ENCODE data around the gene CKAP2L.

DNA sequence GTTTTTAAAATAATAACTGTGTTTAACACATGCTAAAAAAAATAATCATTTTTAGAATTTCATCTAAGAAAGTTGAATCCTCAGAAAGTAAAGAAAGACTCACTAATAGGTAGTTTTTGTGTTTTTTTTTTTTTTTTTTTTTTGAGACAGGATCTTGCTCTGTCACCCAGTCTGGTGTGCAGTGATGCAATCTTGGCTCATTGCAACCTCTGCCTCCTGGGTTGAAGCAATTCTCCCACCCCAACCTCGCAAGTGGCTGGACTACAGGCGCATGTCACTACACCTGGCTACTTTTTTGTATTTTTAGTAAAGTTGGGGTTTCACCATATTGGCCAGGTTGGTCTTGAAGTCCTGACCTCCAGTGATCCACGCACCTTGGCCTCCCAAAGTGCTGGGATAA is 7.1 kb downstream of the CKAP2L start:
- TF ChIP-seq FOXA1 (IDR thresholded peaks at IDR 0.05) (no peak), TARDBP (IDR thresholded peaks at IDR 0.05) (no peak), ELF4 (IDR thresholded peaks at IDR 0.05) (no peak), SP1 (IDR thresholded peaks at IDR 0.05) (no peak), FOXM1 (IDR thresholded peaks at IDR 0.05; ENCODE audit: borderline replicate concordance) (no peak), L3MBTL2 (conservative IDR thresholded peaks at IDR 0.05) (no peak), LEF1 (IDR thresholded peaks at IDR 0.05; ENCODE audit: borderline replicate concordance) (no peak), ZNF384 (IDR thresholded peaks at IDR 0.05) (no peak)
- TF ChIP-seq, protein P1, sequence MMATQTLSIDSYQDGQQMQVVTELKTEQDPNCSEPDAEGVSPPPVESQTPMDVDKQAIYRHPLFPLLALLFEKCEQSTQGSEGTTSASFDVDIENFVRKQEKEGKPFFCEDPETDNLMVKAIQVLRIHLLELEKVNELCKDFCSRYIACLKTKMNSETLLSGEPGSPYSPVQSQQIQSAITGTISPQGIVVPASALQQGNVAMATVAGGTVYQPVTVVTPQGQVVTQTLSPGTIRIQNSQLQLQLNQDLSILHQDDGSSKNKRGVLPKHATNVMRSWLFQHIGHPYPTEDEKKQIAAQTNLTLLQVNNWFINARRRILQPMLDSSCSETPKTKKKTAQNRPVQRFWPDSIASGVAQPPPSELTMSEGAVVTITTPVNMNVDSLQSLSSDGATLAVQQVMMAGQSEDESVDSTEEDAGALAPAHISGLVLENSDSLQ (IDR thresholded peaks at IDR 0.05) = no peak
